Measurements from ENCODE around the gene CEP170B. TPM values are rescaled to one million over a fixed set of nuclear protein-coding genes. Genes with fewer than 3 reads are reported as not detected.

The CEP170B gene
- total and polyA plus RNA-seq, 3 donors from 2014 or later = 33.9 to 79.7 (median 73.9) TPM

DNA sequence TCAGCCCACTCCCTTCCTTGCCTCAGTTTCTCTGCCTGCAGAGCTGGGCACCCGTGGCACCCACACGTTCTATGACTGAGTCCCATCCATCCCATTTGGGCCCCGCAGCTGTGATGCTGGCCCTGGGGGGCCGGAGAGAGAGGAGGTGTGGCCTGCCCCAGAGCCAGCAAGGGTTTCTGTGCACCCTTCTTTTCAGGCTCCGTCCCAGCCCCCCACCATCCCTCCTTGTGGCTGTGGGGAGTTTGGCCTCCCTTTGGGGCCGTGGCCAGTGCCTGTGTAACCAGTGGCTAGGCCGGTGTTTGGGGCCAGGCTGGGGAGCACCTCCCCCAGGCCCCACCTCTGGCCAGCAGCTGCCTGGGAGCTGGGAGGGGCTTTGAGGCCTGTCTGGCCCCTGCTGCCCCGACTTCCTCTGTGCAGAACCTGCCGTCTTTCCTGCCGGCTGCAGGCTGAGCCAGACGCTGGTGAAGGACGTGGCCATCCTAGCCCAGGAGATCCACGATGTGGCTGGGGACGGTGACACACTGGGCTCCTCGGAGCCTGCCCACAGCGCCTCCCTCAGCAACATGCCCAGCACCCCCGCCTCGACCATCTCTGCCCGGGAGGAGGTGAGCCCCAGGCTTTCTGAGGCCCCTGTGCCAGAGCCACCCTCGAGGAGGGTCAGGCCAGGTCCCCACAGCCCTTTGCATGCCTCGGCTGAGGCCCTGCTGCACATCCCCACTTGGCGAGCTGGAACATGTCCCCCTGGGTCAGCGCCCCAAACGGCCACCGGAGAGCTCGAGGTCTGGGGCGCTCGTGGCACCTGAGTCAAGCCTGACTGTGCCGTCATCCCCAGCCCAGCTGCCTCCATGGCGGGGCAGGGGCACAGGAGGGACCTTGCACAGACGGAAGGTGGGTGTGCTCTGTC lies 27.7 kb downstream of the CEP170B start:
- WGBS, 2 donors = 85 to 87% methylated on average over 3 to 21 of the region's 31 CpGs
- no peak for DNase-seq
- Histone ChIP-seq H3K36me3 (ENCODE audit: low read depth, missing control alignments) (no peaks in the 10 kb centered on the region), H3K4me1 (peaks cover 4% of the 10 kb centered on the region), H3K27ac (no peak overlapping the region), H3K27me3 (no peaks in the 10 kb centered on the region), H3K4me3 (no peak overlapping the region), H3K9me3 (no peaks in the 10 kb centered on the region)
- TF ChIP-seq, protein P1, sequence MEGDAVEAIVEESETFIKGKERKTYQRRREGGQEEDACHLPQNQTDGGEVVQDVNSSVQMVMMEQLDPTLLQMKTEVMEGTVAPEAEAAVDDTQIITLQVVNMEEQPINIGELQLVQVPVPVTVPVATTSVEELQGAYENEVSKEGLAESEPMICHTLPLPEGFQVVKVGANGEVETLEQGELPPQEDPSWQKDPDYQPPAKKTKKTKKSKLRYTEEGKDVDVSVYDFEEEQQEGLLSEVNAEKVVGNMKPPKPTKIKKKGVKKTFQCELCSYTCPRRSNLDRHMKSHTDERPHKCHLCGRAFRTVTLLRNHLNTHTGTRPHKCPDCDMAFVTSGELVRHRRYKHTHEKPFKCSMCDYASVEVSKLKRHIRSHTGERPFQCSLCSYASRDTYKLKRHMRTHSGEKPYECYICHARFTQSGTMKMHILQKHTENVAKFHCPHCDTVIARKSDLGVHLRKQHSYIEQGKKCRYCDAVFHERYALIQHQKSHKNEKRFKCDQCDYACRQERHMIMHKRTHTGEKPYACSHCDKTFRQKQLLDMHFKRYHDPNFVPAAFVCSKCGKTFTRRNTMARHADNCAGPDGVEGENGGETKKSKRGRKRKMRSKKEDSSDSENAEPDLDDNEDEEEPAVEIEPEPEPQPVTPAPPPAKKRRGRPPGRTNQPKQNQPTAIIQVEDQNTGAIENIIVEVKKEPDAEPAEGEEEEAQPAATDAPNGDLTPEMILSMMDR (IDR thresholded peaks at IDR 0.05) = no peak
- no peak for TF ChIP-seq POLR2A (IDR thresholded peaks at IDR 0.05)
- intact Hi-C loops (cut with DNase I; ENCODE audit: low total_unique reads) = loop anchor here (10.0 kb wide), 1 partner anchor 152 kb away; no protein-coding TSS in a partner anchor

DNA sequence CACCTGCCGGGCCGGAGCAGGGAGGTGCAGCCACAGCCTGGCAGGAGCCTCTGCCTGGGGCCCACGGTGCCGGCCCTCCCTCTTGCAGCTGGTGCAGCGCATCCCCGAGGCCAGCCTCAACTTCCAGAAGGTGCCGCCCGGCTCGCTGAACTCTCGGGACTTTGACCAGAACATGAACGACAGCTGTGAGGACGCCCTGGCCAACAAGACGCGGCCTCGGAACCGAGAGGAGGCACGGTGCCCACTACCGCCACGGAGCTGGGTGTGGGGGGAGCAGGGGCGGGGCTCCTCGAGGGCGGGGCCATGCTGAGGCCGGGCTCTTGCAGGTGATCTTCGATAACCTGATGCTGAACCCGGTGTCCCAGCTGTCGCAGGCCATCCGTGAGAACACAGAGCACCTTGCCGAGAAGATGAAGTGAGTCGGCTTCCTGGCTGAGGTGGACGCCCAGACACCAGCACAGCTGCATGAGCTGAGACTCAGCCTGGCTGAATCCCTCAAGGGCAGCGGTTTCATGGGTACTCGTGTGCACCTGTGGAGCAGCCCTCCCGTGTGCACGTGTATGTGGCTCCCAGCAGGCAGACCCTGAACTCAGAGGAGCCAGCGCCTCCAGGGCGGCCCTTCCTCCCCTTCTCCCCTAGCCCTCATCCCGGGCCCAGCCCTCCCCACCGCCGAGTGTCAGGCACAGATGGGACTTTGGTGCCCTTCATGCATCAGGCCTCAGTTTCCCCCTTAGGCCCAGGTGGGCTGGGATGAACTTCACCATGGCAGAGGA lies 28.6 kb downstream of the CEP170B start:
- no peaks in the 10 kb centered on the region for H3K27me3 ChIP-seq
- intact Hi-C loops (cut with DNase I; ENCODE audit: low total_unique reads) = loop anchor here (10.0 kb wide), 1 partner anchor 151 kb away; no protein-coding TSS in a partner anchor
- H3K4me3 ChIP-seq = no peak overlapping the region
- 85% methylated on average over 15 to 30 of the region's 39 CpGs for WGBS, 2 donors
- no peak overlapping the region for H3K27ac ChIP-seq
- H3K9me3 ChIP-seq = no peaks in the 10 kb centered on the region
- TF ChIP-seq POLR2A (IDR thresholded peaks at IDR 0.05) = no peak
- TF ChIP-seq, protein P1 (IDR thresholded peaks at IDR 0.05) = no peak
- no peaks in the 10 kb centered on the region for H3K36me3 ChIP-seq (ENCODE audit: low read depth, missing control alignments)
- no peak for DNase-seq
- peaks cover 4% of the 10 kb centered on the region for H3K4me1 ChIP-seq

DNA sequence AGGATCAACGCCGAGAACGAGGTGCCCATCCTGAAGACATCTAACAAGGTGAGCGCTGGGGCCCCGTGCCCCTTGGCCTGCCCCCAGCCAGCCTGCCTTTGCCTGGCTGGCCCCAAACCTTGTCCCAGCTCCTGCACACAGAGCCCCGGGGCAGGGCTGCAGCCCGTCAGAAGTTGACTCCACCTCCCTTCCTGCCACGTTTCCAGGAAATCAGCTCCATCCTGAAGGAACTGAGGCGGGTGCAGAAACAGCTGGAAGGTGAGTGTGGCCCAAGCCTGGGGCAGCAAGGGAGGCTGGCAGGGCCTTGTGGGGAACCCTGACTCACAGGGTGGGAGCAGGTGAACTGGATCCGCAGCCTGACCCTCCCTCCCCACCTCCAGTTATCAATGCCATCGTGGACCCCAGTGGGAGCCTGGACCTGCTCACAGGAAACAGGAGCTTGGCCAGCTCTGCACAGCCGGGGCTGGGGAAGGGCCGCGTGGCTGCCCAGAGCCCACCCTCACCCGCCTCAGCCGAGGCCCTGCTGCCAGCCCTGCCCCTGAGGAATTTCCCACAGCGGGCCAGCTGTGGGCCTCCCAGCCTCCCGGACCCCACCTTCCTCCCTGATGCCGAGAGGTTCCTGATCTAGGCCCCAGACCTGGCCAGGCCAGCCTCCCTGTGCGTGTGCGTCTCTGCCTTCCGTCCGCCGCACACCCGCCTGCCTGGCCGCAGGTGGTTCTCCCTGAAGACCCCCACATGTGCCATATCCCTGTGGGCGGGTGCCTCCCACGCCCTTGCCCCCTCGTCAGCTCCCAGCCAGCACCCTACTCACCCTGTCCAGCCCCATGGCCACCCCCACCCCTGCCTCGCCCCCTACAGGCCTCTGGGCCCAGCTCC lies 29.5 kb downstream of the CEP170B start:
- Histone ChIP-seq H3K4me1 (peaks cover 4% of the 10 kb centered on the region), H3K27ac (no peak overlapping the region), H3K36me3 (ENCODE audit: low read depth, missing control alignments) (no peaks in the 10 kb centered on the region), H3K4me3 (no peak overlapping the region), H3K27me3 (no peaks in the 10 kb centered on the region), H3K9me3 (no peaks in the 10 kb centered on the region)
- intact Hi-C loops (cut with DNase I; ENCODE audit: low total_unique reads) = loop anchor here (10.0 kb wide), 1 partner anchor 150 kb away; no protein-coding TSS in a partner anchor
- no peak for DNase-seq
- 45 to 77% methylated on average over 2 to 24 of the region's 30 CpGs for WGBS, 2 donors
- TF ChIP-seq, protein P1 (IDR thresholded peaks at IDR 0.05) = no peak
- TF ChIP-seq POLR2A (IDR thresholded peaks at IDR 0.05) = no peak

DNA sequence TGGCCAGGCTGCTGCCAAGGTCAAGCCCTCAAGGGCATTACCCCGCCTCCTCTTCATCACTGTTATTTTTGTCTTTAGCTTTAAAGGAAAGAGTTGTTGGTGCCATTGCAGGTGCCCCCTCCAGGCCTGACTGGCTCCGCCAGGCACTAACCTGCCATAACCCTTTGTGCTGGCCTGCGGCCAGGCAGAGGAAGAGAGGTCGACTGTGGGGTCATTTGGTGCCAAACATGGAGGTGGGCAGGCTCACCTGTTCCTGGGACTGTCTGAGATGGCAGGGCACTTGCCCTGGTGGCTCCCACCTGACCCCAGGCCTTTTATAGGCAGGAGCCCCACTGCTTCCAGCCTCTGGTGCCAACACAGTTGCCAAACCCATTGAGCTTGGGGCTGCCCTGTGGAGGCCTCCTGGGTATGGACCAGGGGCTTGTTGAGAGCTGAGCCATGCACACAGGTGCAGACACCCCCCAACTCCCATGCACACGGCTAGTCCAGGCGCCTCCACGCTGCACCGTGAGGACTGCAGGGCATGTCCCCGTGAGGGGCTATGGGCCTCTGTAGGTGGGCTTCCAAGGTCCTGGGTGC lies 30.2 kb downstream of the CEP170B start:
- Histone ChIP-seq H3K4me1 (peaks cover 4% of the 10 kb centered on the region), H3K27me3 (no peaks in the 10 kb centered on the region), H3K27ac (no peak overlapping the region), H3K9me3 (no peaks in the 10 kb centered on the region), H3K4me3 (no peak overlapping the region), H3K36me3 (ENCODE audit: low read depth, missing control alignments) (no peaks in the 10 kb centered on the region)
- TF ChIP-seq POLR2A (IDR thresholded peaks at IDR 0.05) = no peak
- TF ChIP-seq, protein P1 (IDR thresholded peaks at IDR 0.05) = no peak
- intact Hi-C loops (cut with DNase I; ENCODE audit: low total_unique reads) = loop anchor here (10.0 kb wide), 1 partner anchor 150 kb away; no protein-coding TSS in a partner anchor
- WGBS, 2 donors = 68 to 72% methylated on average over 6 to 9 of the region's 9 CpGs
- no peak for DNase-seq

All from testis (tissue), 3 donors.